HL-60 (cell line): ENCODE results near the gene RNF112.

Experiments
- DNase-seq, 2 experiments: peaks; one replicate each; pipeline ENCODE4 v3.0.0-alpha.2; 2010 to 2020; ENCODE audit warnings: low read depth in 1 of 2, low spot score in 1 of 2
- H3K27ac ChIP-seq: fragments of 250-450 bp; sonication (Bioruptor Pico); replicated peaks from 2 replicates; pipeline ENCODE4 v1.5.1; 2020; ENCODE audit warnings: mild to moderate bottlenecking, moderate library complexity
- H3K27me3 ChIP-seq: fragments of 250-450 bp; sonication (Bioruptor Pico); 2 replicates; pipeline ENCODE4 v1.5.1; 2021; ENCODE audit warnings: mild to moderate bottlenecking, moderate library complexity; ENCODE audit not compliant: insufficient read depth, poor library complexity, severe bottlenecking
- H3K4me3 ChIP-seq: replicated peaks from 2 replicates; pipeline ENCODE4 v1.5.1; 2011; ENCODE audit warnings: mild to moderate bottlenecking, control low read depth, low read length; ENCODE audit not compliant: insufficient read depth
- GABPA ChIP-seq: IDR thresholded peaks from 2 replicates; pipeline ENCODE4 v1.6.1; 2012; ENCODE audit warnings: low read depth
- POLR2AphosphoS5 ChIP-seq: IDR thresholded peaks from 2 replicates; pipeline ENCODE4 v1.6.1; 2012; ENCODE audit warnings: low read depth
- SPI1 ChIP-seq: IDR thresholded peaks from 2 replicates; pipeline ENCODE4 v1.6.1; 2012; ENCODE audit warnings: low read depth, mild to moderate bottlenecking, borderline replicate concordance
- long read RNA-seq: library from polyadenylated mRNA; unstranded; transcript quantifications from one replicate; pipeline ENCODE4 v2.0.0, GENCODE V29; 2020
- TF ChIP-seq, protein P1 (sequence below): IDR thresholded peaks from one replicate; pipeline ENCODE4 v1.5.1; 2011; ENCODE audit warnings: low read length, control low read depth, inconsistent platforms; ENCODE audit not compliant: insufficient read depth
- TF ChIP-seq, protein P2 (sequence below): IDR thresholded peaks from 2 replicates; pipeline ENCODE4 v1.6.1; 2012; ENCODE audit warnings: low read depth; ENCODE audit not compliant: insufficient replicate concordance

The RNF112 gene, protein sequence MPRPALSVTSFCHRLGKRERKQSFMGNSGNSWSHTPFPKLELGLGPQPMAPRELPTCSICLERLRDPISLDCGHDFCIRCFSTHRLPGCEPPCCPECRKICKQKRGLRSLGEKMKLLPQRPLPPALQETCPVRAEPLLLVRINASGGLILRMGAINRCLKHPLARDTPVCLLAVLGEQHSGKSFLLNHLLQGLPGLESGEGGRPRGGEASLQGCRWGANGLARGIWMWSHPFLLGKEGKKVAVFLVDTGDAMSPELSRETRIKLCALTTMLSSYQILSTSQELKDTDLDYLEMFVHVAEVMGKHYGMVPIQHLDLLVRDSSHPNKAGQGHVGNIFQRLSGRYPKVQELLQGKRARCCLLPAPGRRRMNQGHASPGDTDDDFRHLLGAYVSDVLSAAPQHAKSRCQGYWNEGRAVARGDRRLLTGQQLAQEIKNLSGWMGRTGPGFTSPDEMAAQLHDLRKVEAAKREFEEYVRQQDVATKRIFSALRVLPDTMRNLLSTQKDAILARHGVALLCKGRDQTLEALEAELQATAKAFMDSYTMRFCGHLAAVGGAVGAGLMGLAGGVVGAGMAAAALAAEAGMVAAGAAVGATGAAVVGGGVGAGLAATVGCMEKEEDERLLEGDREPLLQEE
- long read RNA-seq, result 0 reads

DNA sequence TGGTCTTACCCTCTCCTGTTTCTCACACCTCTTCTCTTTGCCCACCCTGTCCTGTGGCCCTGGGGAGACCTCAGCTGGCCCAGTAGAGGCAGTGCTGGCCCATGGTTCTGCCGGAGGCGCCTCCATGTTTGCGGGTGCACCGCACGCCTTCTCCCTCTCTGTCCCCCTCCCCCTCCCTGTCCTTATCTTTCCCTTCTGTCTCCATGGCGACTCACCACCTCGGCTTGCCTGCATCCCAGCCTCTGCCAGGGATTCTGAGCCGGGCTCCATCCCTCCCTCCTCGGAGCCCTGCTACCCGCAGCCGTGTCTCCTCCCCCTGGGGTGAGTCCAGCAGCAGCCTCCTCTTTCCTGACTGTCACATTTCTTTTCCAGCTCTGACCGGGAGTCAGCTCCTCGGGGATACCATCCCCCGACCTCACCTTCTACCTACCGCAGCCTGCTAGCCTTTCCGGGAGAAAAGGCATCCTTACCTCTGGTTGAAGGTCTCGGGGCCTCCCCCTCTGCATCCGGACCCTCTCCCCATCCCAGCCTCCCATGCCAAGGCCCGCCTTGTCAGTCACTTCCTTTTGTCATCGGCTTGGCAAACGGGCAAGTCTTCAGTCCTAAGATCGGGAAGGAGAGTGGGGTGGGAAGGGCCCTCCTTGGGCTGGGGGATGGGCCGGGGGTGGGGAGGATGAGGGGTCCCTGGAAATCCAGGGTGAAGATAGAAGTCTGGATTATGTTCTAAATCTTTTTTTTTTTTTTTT lies at the start of gene RNF112:
Gene RNF112 (plus strand): TSS at position 358 of the 746 bp plus-strand sequence. CDS start 177 bp downstream, at position 535.
- TF ChIP-seq SPI1 (no peak), POLR2AphosphoS5 (no peak), GABPA (no peak)
- TF ChIP-seq, protein P1, sequence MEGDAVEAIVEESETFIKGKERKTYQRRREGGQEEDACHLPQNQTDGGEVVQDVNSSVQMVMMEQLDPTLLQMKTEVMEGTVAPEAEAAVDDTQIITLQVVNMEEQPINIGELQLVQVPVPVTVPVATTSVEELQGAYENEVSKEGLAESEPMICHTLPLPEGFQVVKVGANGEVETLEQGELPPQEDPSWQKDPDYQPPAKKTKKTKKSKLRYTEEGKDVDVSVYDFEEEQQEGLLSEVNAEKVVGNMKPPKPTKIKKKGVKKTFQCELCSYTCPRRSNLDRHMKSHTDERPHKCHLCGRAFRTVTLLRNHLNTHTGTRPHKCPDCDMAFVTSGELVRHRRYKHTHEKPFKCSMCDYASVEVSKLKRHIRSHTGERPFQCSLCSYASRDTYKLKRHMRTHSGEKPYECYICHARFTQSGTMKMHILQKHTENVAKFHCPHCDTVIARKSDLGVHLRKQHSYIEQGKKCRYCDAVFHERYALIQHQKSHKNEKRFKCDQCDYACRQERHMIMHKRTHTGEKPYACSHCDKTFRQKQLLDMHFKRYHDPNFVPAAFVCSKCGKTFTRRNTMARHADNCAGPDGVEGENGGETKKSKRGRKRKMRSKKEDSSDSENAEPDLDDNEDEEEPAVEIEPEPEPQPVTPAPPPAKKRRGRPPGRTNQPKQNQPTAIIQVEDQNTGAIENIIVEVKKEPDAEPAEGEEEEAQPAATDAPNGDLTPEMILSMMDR, result no peak
- TF ChIP-seq, protein P2, sequence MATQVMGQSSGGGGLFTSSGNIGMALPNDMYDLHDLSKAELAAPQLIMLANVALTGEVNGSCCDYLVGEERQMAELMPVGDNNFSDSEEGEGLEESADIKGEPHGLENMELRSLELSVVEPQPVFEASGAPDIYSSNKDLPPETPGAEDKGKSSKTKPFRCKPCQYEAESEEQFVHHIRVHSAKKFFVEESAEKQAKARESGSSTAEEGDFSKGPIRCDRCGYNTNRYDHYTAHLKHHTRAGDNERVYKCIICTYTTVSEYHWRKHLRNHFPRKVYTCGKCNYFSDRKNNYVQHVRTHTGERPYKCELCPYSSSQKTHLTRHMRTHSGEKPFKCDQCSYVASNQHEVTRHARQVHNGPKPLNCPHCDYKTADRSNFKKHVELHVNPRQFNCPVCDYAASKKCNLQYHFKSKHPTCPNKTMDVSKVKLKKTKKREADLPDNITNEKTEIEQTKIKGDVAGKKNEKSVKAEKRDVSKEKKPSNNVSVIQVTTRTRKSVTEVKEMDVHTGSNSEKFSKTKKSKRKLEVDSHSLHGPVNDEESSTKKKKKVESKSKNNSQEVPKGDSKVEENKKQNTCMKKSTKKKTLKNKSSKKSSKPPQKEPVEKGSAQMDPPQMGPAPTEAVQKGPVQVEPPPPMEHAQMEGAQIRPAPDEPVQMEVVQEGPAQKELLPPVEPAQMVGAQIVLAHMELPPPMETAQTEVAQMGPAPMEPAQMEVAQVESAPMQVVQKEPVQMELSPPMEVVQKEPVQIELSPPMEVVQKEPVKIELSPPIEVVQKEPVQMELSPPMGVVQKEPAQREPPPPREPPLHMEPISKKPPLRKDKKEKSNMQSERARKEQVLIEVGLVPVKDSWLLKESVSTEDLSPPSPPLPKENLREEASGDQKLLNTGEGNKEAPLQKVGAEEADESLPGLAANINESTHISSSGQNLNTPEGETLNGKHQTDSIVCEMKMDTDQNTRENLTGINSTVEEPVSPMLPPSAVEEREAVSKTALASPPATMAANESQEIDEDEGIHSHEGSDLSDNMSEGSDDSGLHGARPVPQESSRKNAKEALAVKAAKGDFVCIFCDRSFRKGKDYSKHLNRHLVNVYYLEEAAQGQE, result no peak
- H3K27me3 ChIP-seq, result no peaks in the 10 kb centered on the region
- no peak within 1 kb of the TSS for H3K4me3 ChIP-seq
- DNase-seq, result no peak
- H3K27ac ChIP-seq, result no peak within 1 kb of the TSS

DNA sequence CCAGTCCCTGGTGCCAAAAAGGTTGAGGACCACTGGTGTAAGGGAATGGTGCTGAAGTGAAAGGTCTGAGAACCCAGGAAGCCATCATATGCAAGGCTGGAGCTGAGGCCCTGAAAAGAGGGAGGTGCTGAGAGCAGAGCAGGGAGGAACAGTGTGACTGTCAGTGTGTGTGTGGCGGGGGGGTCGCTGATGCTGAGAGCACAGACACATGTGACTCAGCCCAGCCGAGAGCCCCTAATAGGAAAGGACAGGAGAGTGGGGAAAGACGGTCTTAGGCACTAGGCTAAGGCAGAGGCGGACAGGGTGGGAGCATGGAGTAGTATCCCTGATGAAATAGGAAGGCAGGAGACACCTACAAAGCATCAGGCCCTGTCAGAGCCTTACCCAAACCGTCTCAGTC lies 49.7 kb upstream of the RNF112 start:
- H3K4me3 ChIP-seq, result no peak overlapping the region
- H3K27me3 ChIP-seq, result no peaks in the 10 kb centered on the region
- H3K27ac ChIP-seq, result no peak overlapping the region
- no peak for DNase-seq
- no peak for TF ChIP-seq SPI1
- no peak for TF ChIP-seq POLR2AphosphoS5
- TF ChIP-seq, protein P2, result no peak
- TF ChIP-seq GABPA, result no peak
- TF ChIP-seq, protein P1, result no peak

DNA sequence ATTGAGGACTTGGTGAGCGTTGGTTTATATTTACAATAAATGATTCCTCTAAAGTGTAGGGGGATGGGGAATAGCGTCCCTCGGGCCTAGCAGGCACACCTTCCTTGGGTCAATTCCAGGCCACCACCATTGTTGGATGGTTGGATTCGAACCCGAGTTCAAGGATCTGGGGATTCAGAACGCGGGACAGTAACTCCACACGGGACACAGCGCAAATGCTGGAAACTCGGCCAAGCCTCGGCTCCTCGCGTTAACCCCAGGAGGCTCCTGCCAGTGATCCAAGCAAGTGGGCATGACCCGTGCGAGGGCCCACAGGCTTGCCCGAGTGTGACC lies 49.1 kb upstream of the RNF112 start:
- TF ChIP-seq GABPA (no peak), POLR2AphosphoS5 (no peak), SPI1 (no peak)
- TF ChIP-seq, protein P1, result no peak
- TF ChIP-seq, protein P2, result no peak
- no peaks in the 10 kb centered on the region for H3K27me3 ChIP-seq
- no peak overlapping the region; the same call in 1 of the 2 replicates for H3K27ac ChIP-seq

More for the DNA sequence above, 49.1 kb upstream of the RNF112 start:
- no peak for DNase-seq
- peak overlapping the region; percentile 65 for H3K4me3 ChIP-seq
